K562 (cell line): Measurements from ENCODE around the gene PRODH. TPM values are rescaled to one million over a fixed set of nuclear protein-coding genes. Genes with fewer than 3 reads are reported as not detected.
"Not testable (repeated sequence)": the region's sequence is repeated elsewhere in the genome, so short reads cannot be mapped to it uniquely, and the experiment has no call there.

Source experiments
- ATAC-seq: fragments of 200-7000 bp; cut with Tn5 transposase; 3 replicates; pipeline ENCODE4 v1.9.1; 2020; ENCODE audit warnings: moderate library complexity
- BruUV-seq: library from RNA; stranded (reverse); fragments of 400-500 nt; replicated peaks from 2 replicates; lab custom pipeline; 2021; lab: Mats Ljungman, UMichigan
- CTCF ChIA-PET: fragments of 300-600 bp; formaldehyde crosslinking; extraction: SDS; loops from one replicate; lab custom pipeline; 2021; ENCODE audit warnings: low intra/inter-chr PET ratio; lab: Yijun Ruan, JAX
- POLR2A ChIA-PET: fragments of 300-600, 350-650 bp; sonication (Branson Sonifier 250); formaldehyde crosslinking; extraction: SDS; loops from one replicate; lab custom pipeline; 2021; ENCODE audit warnings: antibody characterized with exemption, inconsistent platforms; lab: Yijun Ruan, JAX
- DNase-seq, 4 experiments: peaks; one replicate each; pipeline versions ENCODE4 v3.0.0 to v3.0.0-alpha.2; 2011 to 2018; ENCODE audit warnings: low spot score in 3 of 4, mixed read lengths in 3 of 4; ENCODE audit errors: extremely low read depth in 1 of 4
- FAIRE-seq: peaks from 2 replicates; lab custom pipeline; 2011; peaks lifted over from hg19 to GRCh38; lab: Jason Lieb, UNC
- H2AFZ ChIP-seq: 2 replicates; pipeline ENCODE4 v1.6.0; 2011; ENCODE audit warnings: low read depth, low read length, control low read depth, inconsistent platforms
- H3K27ac ChIP-seq: fragments of 200-600 bp; 3 replicates; pipeline ENCODE4 v1.8.0; 2011; ENCODE audit warnings: low read depth, mild to moderate bottlenecking, control low read depth, inconsistent platforms, low read length, moderate library complexity, mixed read lengths; ENCODE audit errors: extremely low read depth
- H3K27me3 ChIP-seq, 2 experiments: fragments of 300-600 bp in 1 of 2; 2 replicates in 1 of 2; 3 replicates in 1 of 2; pipeline versions ENCODE4 v1.6.0 to v1.8.0; 2011; ENCODE audit warnings: inconsistent platforms in 2 of 2, low read length in 2 of 2, mild to moderate bottlenecking in 1 of 2, mixed read lengths in 1 of 2, moderate library complexity in 1 of 2; ENCODE audit not compliant: control insufficient read depth in 2 of 2, insufficient read depth in 2 of 2
- H3K36me3 ChIP-seq: fragments of 300-600 bp; 3 replicates; pipeline ENCODE4 v1.8.0; 2011; ENCODE audit warnings: mild to moderate bottlenecking, low read length, inconsistent platforms; ENCODE audit not compliant: control insufficient read depth, insufficient read depth
- H3K4me1 ChIP-seq, 2 experiments: fragments of 200-600 bp in 1 of 2; replicated peaks in 1 of 2; 2 replicates in 1 of 2; 3 replicates in 1 of 2; pipeline versions ENCODE4 v1.5.1 to v1.8.0; 2011; ENCODE audit warnings: inconsistent platforms in 2 of 2, low read length in 2 of 2, mild to moderate bottlenecking in 1 of 2, mixed read lengths in 1 of 2, moderate library complexity in 1 of 2; ENCODE audit not compliant: control insufficient read depth in 2 of 2, insufficient read depth in 2 of 2
- H3K4me2 ChIP-seq: 2 replicates; pipeline ENCODE4 v1.6.1; 2011; ENCODE audit warnings: low read length, control low read depth, inconsistent platforms, mixed read lengths; ENCODE audit not compliant: insufficient read depth
- H3K4me3 ChIP-seq: fragments of 200-600 bp; sonication (generic), shearing (Covaris generic); 2 replicates; pipeline ENCODE4 v1.5.1; 2016; ENCODE audit warnings: control low read depth, inconsistent platforms
- H3K79me2 ChIP-seq: fragments of 200-600 bp; 3 replicates; pipeline ENCODE4 v1.8.0; 2011; ENCODE audit warnings: low read length, inconsistent platforms; ENCODE audit not compliant: control insufficient read depth, insufficient read depth
- H3K9ac ChIP-seq, 2 experiments: 2 replicates each; pipeline versions ENCODE4 v1.6.0 to v1.6.1; 2011; ENCODE audit warnings: low read depth in 2 of 2, low read length in 2 of 2, control low read depth in 1 of 2, inconsistent platforms in 1 of 2, mild to moderate bottlenecking in 1 of 2, mixed read lengths in 1 of 2; ENCODE audit not compliant: insufficient read depth in 1 of 2
- H3K9me1 ChIP-seq: one replicate; pipeline ENCODE4 v1.6.0; 2011; ENCODE audit warnings: inconsistent platforms, mild to moderate bottlenecking, low read length, moderate library complexity; ENCODE audit not compliant: control insufficient read depth, insufficient read depth
- H3K9me3 ChIP-seq: replicated peaks from 2 replicates; pipeline ENCODE4 v1.5.1; 2011; ENCODE audit warnings: low read depth, low read length, inconsistent platforms; ENCODE audit not compliant: control insufficient read depth, insufficient read depth
- H4K20me1 ChIP-seq: replicated peaks from 2 replicates; pipeline ENCODE4 v1.6.1; 2011; ENCODE audit warnings: low read length, inconsistent platforms, mixed read lengths; ENCODE audit not compliant: control insufficient read depth, insufficient read depth
- CTCF ChIP-seq, 3 experiments: IDR thresholded peaks in 2 of 3; conservative IDR thresholded peaks in 1 of 3; 2 replicates each; pipeline ENCODE4 v1.5.1; 2011 to 2012; ENCODE audit warnings: low read length in 3 of 3, mild to moderate bottlenecking in 3 of 3, control low read depth in 2 of 3, improper control_type of control experiment in 1 of 3, inconsistent platforms in 1 of 3, low read depth in 1 of 3, mixed read lengths in 1 of 3, moderate library complexity in 1 of 3; ENCODE audit not compliant: insufficient read depth in 2 of 3
- GATA2 ChIP-seq: sonication (generic); formaldehyde crosslinking; IDR thresholded peaks from 2 replicates; pipeline ENCODE4 v1.4.0; 2020; ENCODE audit warnings: mild to moderate bottlenecking, missing genetic modification reagents
- KLF16 ChIP-seq: IDR thresholded peaks from 2 replicates; pipeline ENCODE4 v1.6.1; 2016; ENCODE audit warnings: antibody characterized with exemption
- PCBP1 ChIP-seq: fragments of 200-400 bp; formaldehyde crosslinking; IDR thresholded peaks from 2 replicates; pipeline ENCODE4 v1.6.1; 2018; ENCODE audit warnings: mild to moderate bottlenecking, low read depth, low read length; ENCODE audit not compliant: poor library complexity, severe bottlenecking
- RAD21 ChIP-seq, 2 experiments: fragments of 250-450 bp in 1 of 2; fragments of 450-650 bp in 1 of 2; sonication (Bioruptor Pico) in 1 of 2; formaldehyde crosslinking in 1 of 2; IDR thresholded peaks in 1 of 2; conservative IDR thresholded peaks in 1 of 2; 2 replicates each; pipeline versions ENCODE4 v1.4.0 to v1.8.0; 2020 to 2022; ENCODE audit warnings: mild to moderate bottlenecking in 2 of 2, moderate library complexity in 1 of 2
- REST ChIP-seq, 2 experiments: fragments of 450-650 bp; formaldehyde crosslinking in 1 of 2; IDR thresholded peaks; 2 replicates each; pipeline versions ENCODE4 v1.4.0 to v1.6.1; 2014 to 2020; ENCODE audit warnings: mild to moderate bottlenecking in 2 of 2, borderline replicate concordance in 1 of 2, low read depth in 1 of 2
- SMC3 ChIP-seq: conservative IDR thresholded peaks from 2 replicates; pipeline ENCODE4 v1.6.1; 2011; ENCODE audit warnings: low read depth, low read length, improper control_type of control experiment; ENCODE audit not compliant: insufficient read depth
- STAG1 ChIP-seq: sonication (generic); formaldehyde crosslinking; IDR thresholded peaks from 2 replicates; pipeline ENCODE4 v1.5.0; 2020; ENCODE audit warnings: missing genetic modification reagents, borderline replicate concordance
- ZBTB7A ChIP-seq: IDR thresholded peaks from 2 replicates; pipeline ENCODE4 v1.6.1; 2011; ENCODE audit warnings: low read depth, mild to moderate bottlenecking, low read length, moderate library complexity, borderline replicate concordance; ENCODE audit not compliant: control insufficient read depth
- WGBS: fragments of 100-300 bp; shearing (Covaris generic); methylation state at CpG from one replicate; pipeline ENCODE4 v1.1.6; 2016; ENCODE audit warnings: low coverage, mixed read lengths; ENCODE audit not compliant: insufficient coverage; ENCODE audit errors: missing lambda C conversion rate; 5-methylcytosine and 5-hydroxymethylcytosine counted together
- in situ Hi-C: fragments of 300-500 bp; cut with MboI; formaldehyde crosslinking; loops from 4 replicates; pipeline ENCODE4 v1.15.0; 2018; ENCODE audit warnings: inconsistent platforms, mixed read lengths
- intact Hi-C: fragments of 100-400 bp; cut with micrococcal nuclease; formaldehyde crosslinking; loops from 2 replicates; pipeline ENCODE4 v1.14.2; 2022
- polyA plus RNA-seq, 8 experiments: library from polyadenylated mRNA; depleted of rRNA in 4 of 8; stranded (reverse) in 5 of 8; unstranded in 3 of 8; fragments of >200 nt; fragmentation: Nextera tagmentation in 2 of 8; fragmentation: Illumina TruSeq in 1 of 8; extraction: Ambion mirVana in 2 of 8; extraction: Trizol in 1 of 8; gene quantifications; 2 replicates each; pipeline versions ENCODE4 v1.2.1 to v1.2.3, GENCODE V29; 2011 to 2014; ENCODE audit warnings: inconsistent platforms in 1 of 8, missing spikeins in 1 of 8
- total RNA-seq, 7 experiments: library from RNA; depleted of rRNA in 6 of 7; stranded (reverse); fragments of >200 nt in 6 of 7; fragmentation: Illumina TruSeq in 2 of 7; extraction: Trizol in 2 of 7; gene quantifications; 2 replicates each; pipeline versions ENCODE4 v1.2.1 to v1.2.3, GENCODE V29; 2011 to 2021; ENCODE audit warnings: low replicate concordance in 1 of 7

The PRODH gene
- total and polyA plus RNA-seq, 9 of the 15 experiments (the other 6 are each of a cell fraction or from before 2014, with no cell fraction given): 0.07 to 0.11 TPM; not detected in 7

GRCh38 chr22:18954303-18954989, 18.4 kb upstream of the PRODH start:
- H3K4me2 ChIP-seq; H2AFZ ChIP-seq; H3K9me1 ChIP-seq; H3K9me3 ChIP-seq; intact Hi-C loops; H3K79me2 ChIP-seq; H3K27ac ChIP-seq; BruUV-seq; H3K4me3 ChIP-seq; H3K36me3 ChIP-seq; H3K9ac ChIP-seq; H3K4me1 ChIP-seq; POLR2A ChIA-PET; TF ChIP-seq REST (CRISPR knock-in tag; IDR thresholded peaks at IDR 0.05; ENCODE audit: low read depth): not testable (repeated sequence)
- H3K27me3 ChIP-seq: peaks cover 13 to 43% of the 10 kb centered on the region in 2 experiments; a peak in 4 of 5 replicates
- CTCF ChIA-PET: interaction anchor here (0.6 to 2.1 kb wide), 4 partner anchors 131 to 956 kb away, joined by 3 to 6 read pairs (median 4); no protein-coding TSS in a partner anchor
- 2% methylated on average over 10 of the region's 14 CpGs for WGBS
- peak; percentile 77 for FAIRE-seq
- ATAC-seq: peak; percentile 94
- in situ Hi-C loops: loop anchor here (5.0 kb wide), 1 partner anchor 1333 kb away; no protein-coding TSS in a partner anchor
- peaks cover 14% of the 10 kb centered on the region for H4K20me1 ChIP-seq
- DNase-seq: peak; percentile 73 to 78 (median 76)
- TF ChIP-seq STAG1 (CRISPR knock-in tag): peak; percentile 85; the same call in 1 of the 2 replicates
- TF ChIP-seq SMC3: peak; percentile 88
- TF ChIP-seq CTCF (IDR thresholded peaks at IDR 0.05 in 2 of 3, conservative IDR thresholded peaks at IDR 0.05 in 1 of 3; ENCODE audit: insufficient read depth in 2 of 3, low read depth in 1 of 3, low read length in 3 of 3): peak; percentile 77 to 87 (median 79)
- 0 out of 2 replicates have a peak, but pooled peaks have one; percentile 19 for TF ChIP-seq KLF16
- TF ChIP-seq GATA2: 0 out of 2 replicates have a peak, but pooled peaks have one; percentile 16
- TF ChIP-seq ZBTB7A: peak; percentile 69
- peak; percentile 30 to 59 for TF ChIP-seq RAD21 (CRISPR knock-in tag; conservative IDR thresholded peaks at IDR 0.05 in 1 of 2, IDR thresholded peaks at IDR 0.05 in 1 of 2)
- TF ChIP-seq PCBP1: peak; percentile 40
- TF ChIP-seq REST (IDR thresholded peaks at IDR 0.05; ENCODE audit: borderline replicate concordance): peak; percentile 5; the same call in 1 of the 2 replicates
